ENCODE results near the gene NAA35.
"Not testable (repeated sequence)": the region's sequence is repeated elsewhere in the genome, so short reads cannot be mapped to it uniquely, and the experiment has no call there.

Gene NAA35

GRCh38 chr9:86035827-86036440, 95.0 kb downstream of the NAA35 start:
- no peak for DNase-seq

DNA sequence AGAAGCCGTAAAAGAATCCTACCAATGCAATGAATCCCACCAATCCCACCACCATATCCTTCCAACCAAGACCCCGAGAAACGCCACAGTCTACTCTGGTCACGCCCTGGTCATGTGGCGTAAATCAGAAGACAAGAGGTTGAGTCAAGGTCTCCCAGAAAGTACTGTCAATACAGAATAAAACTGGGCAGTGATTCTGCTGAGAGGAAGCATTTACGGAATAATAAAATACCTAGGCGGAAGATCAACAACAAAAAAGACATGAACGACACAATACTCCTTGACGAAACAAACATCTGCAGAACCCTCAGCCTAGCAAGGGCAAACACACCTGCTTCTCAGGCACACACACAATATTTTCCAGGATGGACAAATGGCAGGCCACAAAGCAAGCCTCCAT, 95.6 kb downstream of the NAA35 start:
- no peak for DNase-seq

DNA sequence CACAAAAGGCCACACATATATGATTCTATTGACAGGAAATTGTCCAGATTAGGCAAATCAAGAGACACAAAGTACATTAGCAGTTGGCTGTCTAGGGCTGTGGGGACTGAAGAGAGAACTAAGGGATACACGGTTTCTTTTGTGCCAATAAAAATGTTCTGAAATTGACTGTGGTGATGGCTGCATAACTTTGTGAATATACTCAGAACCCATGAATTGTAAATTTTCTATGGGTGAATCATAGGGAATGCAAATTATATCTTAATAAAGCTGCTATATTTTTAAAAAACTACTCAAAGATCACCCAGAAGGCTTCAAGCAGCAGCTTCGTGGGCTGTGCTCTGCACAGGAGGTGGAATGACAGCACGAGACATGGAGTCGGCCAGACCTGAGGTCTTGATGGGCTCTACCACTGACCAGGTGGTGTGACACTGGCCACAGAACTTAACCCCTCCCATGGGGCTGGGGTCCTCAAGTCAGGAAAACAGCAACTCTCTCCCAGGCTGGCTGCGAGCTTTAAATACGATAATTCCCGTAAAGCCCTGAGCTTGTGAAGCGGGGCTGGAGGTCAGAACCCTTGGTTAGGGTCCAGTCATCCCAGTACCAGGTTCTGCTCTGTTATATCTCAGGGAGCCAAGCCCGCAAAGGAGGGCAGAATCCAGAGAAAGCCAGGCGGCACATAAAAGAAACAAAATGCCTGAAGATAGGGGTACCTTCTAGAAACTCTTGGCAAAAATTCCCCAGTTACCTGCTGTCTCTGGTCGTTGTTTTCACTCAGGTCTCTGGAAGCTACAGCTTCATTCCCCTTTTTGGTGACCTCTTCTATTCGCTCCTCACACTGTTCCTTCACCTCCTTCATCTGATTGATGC, 99.3 kb downstream of the NAA35 start:
- DNase-seq: no peak

GRCh38 chr9:86040861-86041155, 99.9 kb downstream of the NAA35 start:
- no peak for DNase-seq

- no peak for DNase-seq
Observed at GRCh38 chr9:86041311-86041741, 100.4 kb downstream of the NAA35 start.

- no peak for DNase-seq
Observed at GRCh38 chr9:86042199-86042978, 101.4 kb downstream of the NAA35 start.

GRCh38 chr9:86043586-86043985, 102.6 kb downstream of the NAA35 start:
- DNase-seq: no peak

- DNase-seq: no peak
Observed at GRCh38 chr9:86043999-86044398, 103.1 kb downstream of the NAA35 start.

DNA sequence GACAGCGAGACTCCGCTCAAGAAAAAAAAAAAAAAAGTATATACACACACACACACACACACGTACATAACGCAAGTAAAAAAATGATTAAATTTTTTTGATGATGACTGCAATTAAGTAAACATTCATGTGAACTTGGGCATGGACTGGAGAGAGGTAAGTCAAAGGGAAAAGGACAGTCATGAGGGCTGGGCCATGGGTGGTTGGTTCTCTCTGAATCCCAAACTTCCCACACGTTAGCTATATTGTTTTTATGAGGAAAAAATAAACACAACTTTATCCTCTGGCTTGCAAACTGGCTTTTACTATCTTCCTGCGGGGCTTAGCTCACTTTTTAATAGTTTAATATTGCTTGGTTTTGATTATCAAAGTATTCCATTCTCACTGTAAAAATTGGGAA, 104.7 kb downstream of the NAA35 start:
- DNase-seq: no peak

- no peak for DNase-seq
Observed at GRCh38 chr9:86046071-86046636, 105.2 kb downstream of the NAA35 start.

GRCh38 chr9:86046930-86047341, 106.0 kb downstream of the NAA35 start:
- DNase-seq: no peak

- DNase-seq: no peak
Observed at GRCh38 chr9:86047361-86047760, 106.4 kb downstream of the NAA35 start.

- not testable (repeated sequence) for DNase-seq
Observed at GRCh38 chr9:86048018-86048742, 107.2 kb downstream of the NAA35 start.

DNA sequence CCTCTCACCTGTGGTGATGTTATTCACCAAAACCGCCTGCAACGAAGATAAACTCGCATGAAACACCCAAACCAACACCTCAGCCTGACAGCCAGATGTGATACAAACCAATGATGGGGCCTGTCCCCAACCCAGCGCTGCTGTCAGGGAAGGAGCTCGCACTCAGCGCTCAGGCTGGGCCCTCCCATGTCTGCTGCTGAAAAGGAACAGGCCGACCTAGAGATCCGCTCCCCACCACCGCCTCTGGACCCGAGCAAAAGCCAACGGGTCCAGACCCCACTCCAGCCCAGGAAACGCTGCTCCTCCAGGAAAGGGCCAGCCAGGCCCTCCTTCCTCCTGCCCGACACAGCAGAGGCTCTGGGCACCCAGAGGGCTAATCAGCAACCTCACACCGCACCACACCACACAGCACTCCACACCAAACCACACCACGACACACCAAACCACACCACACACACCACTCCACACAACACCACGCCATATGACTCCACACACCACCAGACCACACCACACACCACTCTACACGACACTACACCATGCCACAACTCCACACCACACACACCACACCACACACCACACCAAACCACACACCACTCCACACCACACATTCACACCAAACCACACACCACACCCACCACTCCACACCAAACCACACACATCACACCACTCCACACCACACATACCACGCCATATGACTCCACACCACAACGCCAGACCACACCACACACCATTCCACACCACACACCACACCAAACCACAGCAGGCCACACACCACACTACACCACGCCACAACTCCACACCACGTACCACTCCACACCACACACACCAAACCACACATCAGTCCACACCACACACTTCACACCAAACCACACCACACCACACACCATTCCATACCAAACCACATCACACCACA, 111.9 kb downstream of the NAA35 start:
- no peak for DNase-seq

- no peak for DNase-seq
Observed at GRCh38 chr9:86054695-86055094, 113.7 kb downstream of the NAA35 start.

- no peak for DNase-seq
Observed at GRCh38 chr9:86057491-86057890, 116.5 kb downstream of the NAA35 start.

- no peak for DNase-seq
Observed at GRCh38 chr9:86061972-86062739, 121.2 kb downstream of the NAA35 start.

DNA sequence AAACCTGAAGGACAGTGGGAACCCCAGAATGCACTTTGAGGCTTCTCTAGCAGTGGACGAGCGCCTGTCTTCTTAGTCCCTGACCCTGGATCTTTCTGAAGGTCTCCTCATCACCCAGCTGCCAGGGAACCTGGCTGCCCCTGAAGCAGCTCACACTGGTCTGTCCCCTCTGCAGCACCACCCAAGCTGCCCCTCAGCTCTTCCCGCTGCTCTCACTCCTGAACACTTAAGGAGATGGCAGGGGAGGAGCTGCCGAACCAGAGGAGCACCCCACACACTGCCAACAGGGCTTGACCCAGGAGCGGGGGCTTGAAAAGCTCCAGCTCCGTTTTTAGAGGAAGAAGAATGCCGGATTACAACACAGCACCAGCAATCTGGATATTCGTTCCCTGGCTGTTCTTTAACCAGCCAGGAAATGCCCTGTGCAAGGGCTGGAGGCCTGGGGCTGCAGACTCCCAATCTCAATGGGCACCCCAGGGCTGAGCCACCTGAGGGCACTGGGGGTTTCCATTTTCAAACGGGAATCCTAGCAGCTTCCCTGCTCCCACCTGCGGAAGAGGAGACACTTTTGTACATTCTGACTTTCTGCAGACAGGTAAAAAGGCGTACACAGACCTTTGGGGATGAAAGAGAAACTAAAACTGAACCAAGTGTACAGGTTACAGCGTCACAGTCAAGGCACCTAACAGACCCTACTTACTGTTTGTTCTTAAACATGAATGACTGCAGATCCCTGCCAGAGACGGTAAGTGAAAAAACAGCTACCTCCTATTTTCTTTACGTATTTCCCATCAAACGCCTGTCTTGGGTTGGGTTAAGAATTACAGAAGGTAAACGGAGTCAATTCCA, 122.1 kb downstream of the NAA35 start:
- no peak for DNase-seq

- DNase-seq: peak; percentile 56
Observed at GRCh38 chr9:86064220-86064619, 123.3 kb downstream of the NAA35 start.
